HPDE6-E6E7 (cell line): ENCODE data around the gene SCYL1.

Source experiments
- DNase-seq: peaks from one replicate; pipeline ENCODE4 v3.0.0; 2011; ENCODE audit warnings: missing footprints; ENCODE audit errors: extremely low spot score

The SCYL1 gene

DNA sequence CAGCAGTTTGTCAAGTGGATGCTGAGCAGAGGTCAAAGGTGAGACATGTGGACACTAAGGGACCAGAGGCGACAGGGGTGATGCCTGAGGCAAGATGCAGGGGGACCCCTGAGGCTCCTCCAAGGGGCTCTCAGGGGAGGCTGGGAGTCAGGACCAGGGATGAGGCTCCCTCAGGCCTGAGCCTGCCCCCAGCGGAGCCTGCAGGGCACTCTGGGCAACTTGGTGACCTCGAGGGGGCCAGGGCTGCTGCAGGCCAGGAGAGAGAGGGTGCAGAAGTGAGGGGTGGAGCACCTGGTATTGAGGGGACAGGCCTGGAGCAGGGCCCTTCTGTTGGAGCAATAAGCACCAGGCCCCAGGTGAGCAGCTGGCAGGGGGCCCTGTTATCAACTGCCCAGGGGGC, 57.0 kb downstream of the SCYL1 start:
- no peak for DNase-seq

DNA sequence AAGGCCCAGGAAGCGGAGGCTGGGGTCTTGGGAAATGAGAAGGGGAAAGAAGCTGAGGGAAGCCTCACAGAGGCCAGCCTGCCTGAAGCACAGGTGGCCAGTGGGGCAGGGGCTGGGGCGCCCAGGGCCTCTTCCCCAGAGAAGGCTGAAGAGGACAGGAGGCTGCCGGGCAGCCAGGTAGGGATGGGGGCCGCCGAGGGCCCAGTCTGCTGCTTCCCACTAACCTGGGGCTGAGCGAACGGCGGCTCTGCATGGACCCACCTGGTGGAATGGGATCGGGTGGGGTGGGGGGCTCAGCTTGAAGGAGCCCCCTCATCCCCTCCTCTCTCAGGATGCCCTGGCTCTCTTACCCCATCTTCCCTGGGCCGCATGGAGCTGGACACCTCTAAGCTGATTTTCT, 58.7 kb downstream of the SCYL1 start:
- DNase-seq = no peak

DNA sequence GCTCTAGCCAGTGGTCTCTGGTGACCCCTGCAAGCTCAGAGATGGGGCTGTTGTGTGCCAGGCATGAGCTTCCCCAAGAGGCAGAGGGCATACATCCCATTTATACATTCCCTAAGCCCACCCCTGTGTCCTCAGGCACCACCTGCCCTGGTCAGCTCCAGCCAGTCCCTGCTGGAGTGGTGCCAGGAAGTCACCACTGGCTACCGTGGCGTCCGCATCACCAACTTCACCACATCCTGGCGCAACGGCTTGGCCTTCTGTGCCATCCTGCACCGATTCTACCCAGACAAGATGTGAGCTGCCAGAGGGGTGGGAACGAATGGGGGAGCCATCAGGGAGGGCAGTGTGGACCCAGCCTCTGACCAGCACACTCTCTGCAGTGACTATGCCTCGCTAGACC, 59.2 kb downstream of the SCYL1 start:
- DNase-seq = no peak

DNA sequence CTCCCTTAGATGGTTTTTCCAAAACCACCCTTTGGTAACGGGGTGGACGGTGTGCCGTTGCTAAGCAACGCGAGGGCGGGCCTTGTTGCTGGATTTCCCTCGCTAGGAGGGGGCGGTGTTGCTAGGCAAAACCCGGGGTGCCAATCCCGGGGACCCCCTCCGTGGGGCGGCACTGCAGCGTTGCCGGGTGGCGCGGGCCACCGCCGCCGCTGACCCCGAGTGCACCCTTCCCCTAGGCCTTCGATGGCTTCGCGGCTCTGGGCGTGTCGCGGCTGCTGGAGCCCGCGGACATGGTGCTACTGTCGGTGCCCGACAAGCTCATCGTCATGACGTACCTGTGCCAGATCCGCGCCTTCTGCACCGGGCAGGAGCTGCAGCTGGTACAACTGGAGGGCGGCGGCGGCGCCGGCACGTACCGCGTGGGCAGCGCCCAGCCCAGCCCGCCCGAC, 59.9 kb downstream of the SCYL1 start:
- no peak for DNase-seq

DNA sequence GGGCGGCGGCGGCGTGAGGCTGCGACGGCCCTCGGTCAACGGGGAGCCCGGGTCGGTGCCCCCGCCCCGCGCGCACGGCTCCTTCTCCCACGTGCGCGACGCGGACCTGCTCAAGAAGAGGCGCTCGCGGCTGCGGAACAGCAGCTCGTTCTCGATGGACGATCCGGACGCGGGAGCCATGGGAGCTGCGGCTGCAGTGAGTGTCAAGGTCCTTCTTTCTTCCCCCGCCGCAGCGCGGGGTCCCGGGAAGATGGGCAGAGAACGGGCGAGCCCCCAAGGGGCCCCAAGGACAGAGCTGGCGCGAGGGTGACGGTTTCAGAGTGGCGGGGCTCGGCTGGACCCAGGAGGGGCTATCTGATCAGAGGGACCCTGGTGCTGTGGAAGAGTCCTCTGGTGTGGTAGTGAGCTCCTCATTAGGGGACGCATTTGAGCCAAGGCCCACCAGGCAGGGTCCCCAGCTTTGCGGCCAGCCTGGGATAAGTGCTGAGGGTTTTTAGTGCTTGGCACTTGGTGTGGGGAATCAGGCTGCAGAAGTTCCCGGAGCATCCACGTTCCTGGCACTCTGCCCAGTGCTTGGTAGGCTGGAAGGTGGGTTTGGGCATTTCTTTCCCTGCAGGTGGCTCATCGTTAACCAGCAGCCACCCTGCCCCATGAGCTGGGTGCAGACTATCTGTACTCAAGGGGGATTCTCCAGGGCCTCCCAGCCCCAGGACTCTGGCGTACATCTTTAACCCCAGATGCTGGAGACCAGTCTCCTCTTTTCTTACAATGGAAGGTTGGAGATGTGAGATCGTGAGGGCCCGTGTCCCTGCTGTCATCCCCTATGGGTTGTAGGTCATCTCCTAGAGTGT, 60.7 kb downstream of the SCYL1 start:
- DNase-seq = no peak

DNA sequence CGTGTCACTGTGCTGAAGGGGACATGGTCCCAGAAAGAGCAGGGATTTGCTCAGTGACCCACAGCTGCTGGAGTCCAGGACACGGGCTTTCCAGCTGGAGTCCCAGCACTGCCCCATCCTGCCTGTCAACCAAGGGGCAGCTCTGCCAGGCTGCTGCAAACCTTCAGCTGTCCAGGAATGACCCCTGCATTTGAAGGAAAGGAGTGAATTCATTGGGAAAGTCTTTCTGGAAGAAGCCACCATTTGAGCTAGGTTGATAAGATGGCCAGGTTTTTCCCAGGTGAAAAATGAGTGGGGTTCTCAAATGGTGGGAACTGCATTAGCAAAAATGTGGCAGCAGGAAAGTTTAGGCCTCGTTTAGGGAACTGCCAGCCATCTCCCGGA, 61.4 kb downstream of the SCYL1 start:
- DNase-seq = no peak

DNA sequence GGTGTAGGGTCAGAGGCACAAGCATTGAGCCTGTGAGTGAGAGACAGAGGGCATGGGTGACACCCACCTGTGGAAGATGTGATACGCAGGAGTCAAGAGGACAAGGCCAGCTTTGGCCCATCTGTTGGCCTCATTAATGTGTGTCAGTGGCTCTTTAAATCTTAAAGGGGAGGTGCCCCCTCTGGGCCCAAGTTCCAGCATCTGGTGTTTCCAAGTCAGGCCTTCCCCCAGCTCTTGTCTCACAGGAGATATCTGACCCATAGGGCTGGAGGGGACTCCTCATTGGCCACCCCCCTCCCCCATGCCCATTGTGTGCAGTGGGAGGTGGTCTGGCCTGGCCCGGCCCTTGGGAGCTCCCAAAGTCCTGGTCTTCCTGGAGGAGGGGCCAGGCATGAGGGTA, 61.8 kb downstream of the SCYL1 start:
- DNase-seq = no peak
